Measurements from ENCODE around the gene RNF224. TPM values are rescaled to one million over a fixed set of nuclear protein-coding genes. Genes with fewer than 3 reads are reported as not detected.
A peak's percentile ranks its signal among the peaks of the same experiment; 100 is the strongest.

Gene RNF224
- total and polyA plus RNA-seq, 2 of the 13 experiments (the other 11 are each of a cell fraction or from before 2014, with no cell fraction given), result 0.09 TPM; not detected in 1

DNA sequence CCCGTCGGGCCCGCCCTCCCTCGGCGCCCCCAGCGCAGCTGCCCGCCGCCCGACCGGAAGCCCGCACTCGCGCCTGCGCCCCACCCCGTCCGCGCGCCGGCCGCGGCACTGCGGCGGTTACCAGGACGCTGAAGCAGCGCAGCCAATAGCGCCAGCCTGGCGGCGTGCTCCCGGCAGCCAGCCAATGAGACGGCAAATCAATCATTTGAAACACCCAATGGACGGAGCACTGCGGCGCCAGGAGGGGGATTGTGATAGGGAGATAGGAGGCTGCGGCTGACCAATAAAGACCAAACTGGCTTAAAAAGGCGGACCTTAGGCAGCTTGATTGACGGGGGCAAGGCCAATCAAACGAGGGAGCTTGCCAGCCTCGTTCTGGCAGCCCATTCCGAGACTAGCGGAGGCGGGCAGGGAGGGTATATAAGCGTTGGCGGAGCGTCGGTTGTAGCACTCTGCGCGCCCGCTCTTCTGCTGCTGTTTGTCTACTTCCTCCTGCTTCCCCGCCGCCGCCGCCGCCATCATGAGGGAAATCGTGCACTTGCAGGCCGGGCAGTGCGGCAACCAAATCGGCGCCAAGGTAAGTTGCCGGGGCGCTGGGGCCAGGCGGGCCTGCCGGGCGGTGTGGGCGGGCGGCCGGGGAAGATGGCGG is 13.7 kb downstream of the RNF224 start, which contains the start of gene TUBB4B (continued):
- TF ChIP-seq, protein P1, sequence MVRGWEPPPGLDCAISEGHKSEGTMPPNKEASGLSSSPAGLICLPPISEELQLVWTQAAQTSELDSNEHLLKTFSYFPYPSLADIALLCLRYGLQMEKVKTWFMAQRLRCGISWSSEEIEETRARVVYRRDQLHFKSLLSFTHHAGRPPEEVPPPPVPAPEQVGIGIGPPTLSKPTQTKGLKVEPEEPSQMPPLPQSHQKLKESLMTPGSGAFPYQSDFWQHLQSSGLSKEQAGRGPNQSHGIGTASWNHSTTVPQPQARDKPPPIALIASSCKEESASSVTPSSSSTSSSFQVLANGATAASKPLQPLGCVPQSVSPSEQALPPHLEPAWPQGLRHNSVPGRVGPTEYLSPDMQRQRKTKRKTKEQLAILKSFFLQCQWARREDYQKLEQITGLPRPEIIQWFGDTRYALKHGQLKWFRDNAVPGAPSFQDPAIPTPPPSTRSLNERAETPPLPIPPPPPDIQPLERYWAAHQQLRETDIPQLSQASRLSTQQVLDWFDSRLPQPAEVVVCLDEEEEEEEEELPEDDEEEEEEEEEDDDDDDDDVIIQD (CRISPR knock-in tag; IDR thresholded peaks at IDR 0.05; ENCODE audit: low read depth), result peak; percentile 46; the same call in 1 of the 2 replicates
- TF ChIP-seq ZZZ3 (CRISPR knock-in tag; IDR thresholded peaks at IDR 0.05; ENCODE audit: borderline replicate concordance) (no peak), LBX2 (CRISPR knock-in tag; IDR thresholded peaks at IDR 0.05; ENCODE audit: borderline replicate concordance) (no peak), YY1 (IDR thresholded peaks at IDR 0.05; ENCODE audit: insufficient read depth, insufficient replicate concordance, low read depth, low read length) (peak; percentile 91), ZNF740 (CRISPR knock-in tag; IDR thresholded peaks at IDR 0.05) (no peak), ZNF235 (CRISPR knock-in tag; IDR thresholded peaks at IDR 0.05; ENCODE audit: borderline replicate concordance) (0 out of 2 replicates have a peak, but pooled peaks have one; percentile 59), ZFP36 (IDR thresholded peaks at IDR 0.05; ENCODE audit: borderline replicate concordance, low read depth, low read length, partially characterized antibody) (no peak), THAP8 (CRISPR knock-in tag; IDR thresholded peaks at IDR 0.05; ENCODE audit: borderline replicate concordance) (no peak; the same call in 1 of the 2 replicates), TOE1 (CRISPR knock-in tag; IDR thresholded peaks at IDR 0.05) (no peak), HMG20B (CRISPR knock-in tag; conservative IDR thresholded peaks at IDR 0.05) (peak; percentile 63; the same call in 1 of the 2 replicates), ZNF260 (CRISPR knock-in tag; IDR thresholded peaks at IDR 0.05; ENCODE audit: borderline replicate concordance, low read depth) (no peak), NBN (conservative IDR thresholded peaks at IDR 0.05) (no peak), YEATS2 (CRISPR knock-in tag; IDR thresholded peaks at IDR 0.05; ENCODE audit: borderline replicate concordance) (0 out of 2 replicates have a peak, but pooled peaks have one; percentile 48), DMTF1 (CRISPR knock-in tag; IDR thresholded peaks at IDR 0.05) (no peak), ZNF12 (CRISPR knock-in tag; IDR thresholded peaks at IDR 0.05) (peak; percentile 58; the same call in 1 of the 2 replicates), ZNF841 (CRISPR knock-in tag; IDR thresholded peaks at IDR 0.05; ENCODE audit: borderline replicate concordance) (peak; percentile 22; the same call in 1 of the 2 replicates), PRPF4 (IDR thresholded peaks at IDR 0.05; ENCODE audit: low read depth, low read length, poor library complexity, severe bottlenecking) (no peak), ATF7 (IDR thresholded peaks at IDR 0.05) (no peak), ATF7 (CRISPR knock-in tag; IDR thresholded peaks at IDR 0.05) (no peak), TFAP4 (IDR thresholded peaks at IDR 0.05; ENCODE audit: borderline replicate concordance, low read depth) (no peak)
